Stomach (tissue), 9 donors: Measurements from ENCODE around the gene NAV1. TPM values are rescaled to one million over a fixed set of nuclear protein-coding genes. Genes with fewer than 3 reads are reported as not detected.
"Not testable (repeated sequence)": the region's sequence is repeated elsewhere in the genome, so short reads cannot be mapped to it uniquely, and the experiment has no call there.

Experiments
- DNase-seq, 2 donors: peaks; one replicate each; pipeline versions ENCODE4 v3.0.0 to v3.0.0-alpha.2; 2013 to 2019
- H3K27ac ChIP-seq, 5 donors: fragments of 200-600 bp in 4 of 5; sonication (generic) in 4 of 5; one replicate each; pipeline ENCODE4 v1.5.1; 2013 to 2019; ENCODE audit warnings: mild to moderate bottlenecking in 1 of 5, moderate library complexity in 1 of 5
- H3K27me3 ChIP-seq, 3 donors: fragments of 200-600 bp; sonication (generic); one replicate each; pipeline ENCODE4 v1.5.1; 2017 to 2019; ENCODE audit warnings: mixed run types in 1 of 3
- H3K36me3 ChIP-seq, 4 donors: fragments of 200-600 bp; sonication (generic); 1 replicate in 3 of 4; 2 replicates in 1 of 4; pipeline ENCODE4 v1.5.1; 2016 to 2019
- H3K4me1 ChIP-seq, 4 donors: fragments of 200-600 bp; sonication (generic); one replicate each; pipeline ENCODE4 v1.5.1; 2016 to 2019
- H3K4me3 ChIP-seq, 4 donors: fragments of 200-600 bp; sonication (generic) in 3 of 4; one replicate each; pipeline ENCODE4 v1.5.1; 2016 to 2019; ENCODE audit warnings: mild to moderate bottlenecking in 1 of 4
- H3K9me3 ChIP-seq, 4 donors: fragments of 200-600 bp; sonication (generic); one replicate each; pipeline ENCODE4 v1.5.1; 2016 to 2019
- CTCF ChIP-seq, 7 experiments: fragments of 450-650 bp in 4 of 7; fragments of 200-600 bp in 3 of 7; sonication (generic) in 3 of 7; IDR thresholded peaks; one replicate each; pipeline ENCODE4 v1.5.1; 2016 to 2019; ENCODE audit warnings: antibody characterized with exemption in 7 of 7, control low read depth in 2 of 7, mild to moderate bottlenecking in 1 of 7
- EP300 ChIP-seq: sonication (generic); formaldehyde crosslinking; IDR thresholded peaks from one replicate; pipeline ENCODE4 v1.6.1; 2017; ENCODE audit warnings: antibody characterized with exemption
- POLR2A ChIP-seq, 4 donors: fragments of 450-650 bp; IDR thresholded peaks; one replicate each; pipeline ENCODE4 v1.6.1; 2016; ENCODE audit warnings: antibody characterized with exemption in 4 of 4, control low read depth in 2 of 4, mild to moderate bottlenecking in 1 of 4, moderate library complexity in 1 of 4
- POLR2AphosphoS5 ChIP-seq, 3 donors: sonication (generic); formaldehyde crosslinking; IDR thresholded peaks; one replicate each; pipeline ENCODE4 v1.6.1; 2016; ENCODE audit warnings: antibody characterized with exemption in 3 of 3
- WGBS, 5 donors: extraction: QIAGEN DNeasy Blood & Tissue Kit in 3 of 5; methylation state at CpG; one replicate each; pipeline versions ENCODE4 v1.1.5 to v1.1.7; 2013 to 2018; 5-methylcytosine and 5-hydroxymethylcytosine counted together
- intact Hi-C: fragments of 100-400 bp; cut with DNase I; formaldehyde crosslinking; loops from one replicate; pipeline ENCODE4 v1.15.1; 2023; ENCODE audit warnings: low total_unique reads
- polyA plus RNA-seq, 3 donors: library from polyadenylated mRNA; stranded (reverse); fragments of 200-250 nt; gene quantifications; one replicate each; pipeline ENCODE4 v1.2.3, GENCODE V29; 2013
- total RNA-seq, 5 donors: library from RNA; depleted of rRNA; stranded (reverse); fragments of >200 nt; gene quantifications; one replicate each; pipeline versions ENCODE4 v1.1.0 to v1.2.3, GENCODE V29; 2014 to 2016
- donor health status: healthy with polysubstance abuse.
- donor health status: Bipolar disorder and iron deficiency.
- donor health status: healthy.

Gene NAV1
- total and polyA plus RNA-seq, 8 donors = 3.0 to 33.0 (median 11.9) TPM

- H3K9me3 ChIP-seq = no peaks in the 10 kb centered on the region
- DNase-seq = peak in 1 of 2 donors; percentile 3
- intact Hi-C loops = no loop called here
These were observed 23.0 kb upstream of the NAV1 start for GRCh38 chr1:201515895-201516294.

GRCh38 chr1:201516511-201517127 is 22.3 kb upstream of the NAV1 start:
- intact Hi-C loops = no loop called here
- Histone ChIP-seq H3K4me3 (no peak overlapping the region), H3K27ac (no peak overlapping the region), H3K36me3 (no peaks in the 10 kb centered on the region), H3K9me3 (no peaks in the 10 kb centered on the region), H3K27me3 (no peaks in the 10 kb centered on the region), H3K4me1 (peaks cover 13 to 44% (median 25%) of the 10 kb centered on the region in 4 donors)
- no peak for DNase-seq
- WGBS, 5 donors = 79 to 100% (median 93%) methylated on average over 2 of the region's 2 CpGs
- TF ChIP-seq CTCF (IDR thresholded peaks at IDR 0.05) = no peak
- TF ChIP-seq POLR2A (IDR thresholded peaks at IDR 0.05) = no peak
- TF ChIP-seq POLR2AphosphoS5 (IDR thresholded peaks at IDR 0.05) = no peak
- no peak for TF ChIP-seq EP300

More at GRCh38 chr1:201515895-201516294, 23.0 kb upstream of the NAV1 start:
- H3K27ac ChIP-seq = no peak overlapping the region
- WGBS, 5 donors = 86 to 100% (median 100%) methylated on average over 1 of the region's 1 CpG
- no peaks in the 10 kb centered on the region for H3K36me3 ChIP-seq
- TF ChIP-seq EP300 (no peak), POLR2A (IDR thresholded peaks at IDR 0.05) (no peak), POLR2AphosphoS5 (IDR thresholded peaks at IDR 0.05) (no peak), CTCF (IDR thresholded peaks at IDR 0.05) (no peak)
- no peaks in the 10 kb centered on the region for H3K27me3 ChIP-seq
- H3K4me3 ChIP-seq = no peak overlapping the region
- H3K4me1 ChIP-seq = peaks cover 18 to 51% (median 32%) of the 10 kb centered on the region in 4 donors

- 59 to 76% (median 67%) methylated on average over 7 of the region's 7 CpGs for WGBS, 5 donors
- intact Hi-C loops = no loop called here
- H3K4me3 ChIP-seq = no peak overlapping the region
- no peaks in the 10 kb centered on the region for H3K27me3 ChIP-seq
- no peak overlapping the region for H3K27ac ChIP-seq
- no peak for DNase-seq
- no peaks in the 10 kb centered on the region for H3K9me3 ChIP-seq
- TF ChIP-seq CTCF (IDR thresholded peaks at IDR 0.05) (no peak), POLR2AphosphoS5 (IDR thresholded peaks at IDR 0.05) (no peak), EP300 (no peak), POLR2A (IDR thresholded peaks at IDR 0.05) (no peak)
- peaks cover 0 to 6% (median 1%) of the 10 kb centered on the region in 4 donors for H3K36me3 ChIP-seq
- peaks cover 2 to 34% (median 15%) of the 10 kb centered on the region in 4 donors for H3K4me1 ChIP-seq
These were observed 21.3 kb upstream of the NAV1 start for GRCh38 chr1:201517631-201518030.

DNA sequence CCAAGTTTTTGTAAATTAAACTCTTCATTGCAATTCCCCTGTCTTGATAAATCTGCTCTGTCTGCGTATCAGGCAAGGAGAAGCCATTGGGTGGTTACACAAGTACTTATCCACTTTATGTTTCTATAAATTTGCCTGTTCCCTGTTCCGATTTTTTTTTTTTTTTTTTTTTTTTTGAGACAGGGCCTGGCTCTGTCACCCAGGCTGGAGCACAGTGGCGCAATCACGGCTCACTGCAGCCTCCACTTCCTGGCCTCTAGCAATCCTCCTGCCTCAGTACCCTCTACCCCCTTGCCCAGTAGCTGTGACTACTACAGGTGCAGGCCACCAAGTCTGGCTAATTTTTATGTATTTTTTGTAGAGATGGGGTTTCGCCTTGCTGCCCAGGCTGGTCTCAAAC is 20.9 kb upstream of the NAV1 start:
- no peaks in the 10 kb centered on the region for H3K9me3 ChIP-seq
- intact Hi-C loops = no loop called here
- no peak overlapping the region for H3K4me3 ChIP-seq
- H3K4me1 ChIP-seq = peaks cover 0 to 30% (median 10%) of the 10 kb centered on the region in 4 donors
- peaks cover 0 to 6% (median 1%) of the 10 kb centered on the region in 4 donors for H3K36me3 ChIP-seq
- DNase-seq = no peak
- no peaks in the 10 kb centered on the region for H3K27me3 ChIP-seq
- 78 to 95% (median 91%) methylated on average over 5 of the region's 5 CpGs for WGBS, 5 donors
- no peak overlapping the region for H3K27ac ChIP-seq
- TF ChIP-seq POLR2AphosphoS5 (IDR thresholded peaks at IDR 0.05) (no peak), EP300 (no peak), CTCF (IDR thresholded peaks at IDR 0.05) (no peak), POLR2A (IDR thresholded peaks at IDR 0.05) (no peak)

DNA sequence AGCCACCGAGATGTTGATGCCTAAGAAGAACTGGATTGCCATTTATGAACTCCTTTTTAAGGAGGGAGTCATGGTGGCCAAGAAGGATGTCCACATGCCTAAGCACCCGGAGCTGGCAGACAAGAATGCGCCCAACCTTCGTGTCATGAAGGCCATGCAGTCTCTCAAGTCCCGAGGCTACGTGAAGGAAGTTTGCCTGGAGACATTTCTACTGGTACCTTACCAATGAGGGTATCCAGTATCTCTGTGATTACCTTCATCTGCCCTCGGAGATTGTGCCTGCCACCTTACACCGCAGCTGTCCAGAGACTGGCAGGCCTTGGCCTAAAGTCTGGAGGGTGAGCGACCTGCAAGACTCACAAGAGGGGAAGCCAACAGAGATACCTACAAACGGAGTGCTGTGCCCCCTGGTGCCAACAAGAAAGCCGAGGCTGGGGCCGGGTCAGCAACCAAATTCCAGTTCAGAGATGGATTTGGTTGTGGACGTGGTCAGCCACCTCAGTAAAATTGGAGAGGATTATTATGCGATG is 18.8 kb upstream of the NAV1 start:
- H3K27ac ChIP-seq, DNase-seq, H3K4me3 ChIP-seq, intact Hi-C loops, H3K9me3 ChIP-seq, H3K27me3 ChIP-seq, H3K36me3 ChIP-seq: not testable (repeated sequence)
- 80 to 91% (median 86%) methylated on average over 14 of the region's 14 CpGs for WGBS, 5 donors
- H3K4me1 ChIP-seq = peaks cover 0 to 17% (median 4%) of the 10 kb centered on the region in 4 donors
